GM23338 (cell line): Measurements from ENCODE around the gene IDNK. TPM values are rescaled to one million over a fixed set of nuclear protein-coding genes. Genes with fewer than 3 reads are reported as not detected.

ENCODE experiments used
- ATAC-seq: fragments of 200-7000 bp; cut with Tn5 transposase; 3 replicates; pipeline ENCODE4 v1.9.1; 2020
- DNase-seq: peaks from one replicate; pipeline ENCODE4 v3.0.0-alpha.2; 2015; ENCODE audit warnings: low spot score
- H2AFZ ChIP-seq: fragments of 200-600 bp; sonication (generic); 2 replicates; pipeline ENCODE4 v1.8.0; 2016; ENCODE audit warnings: antibody characterized with exemption, mild to moderate bottlenecking, moderate library complexity
- H3F3A ChIP-seq: fragments of 200-600 bp; sonication (generic); replicated peaks from 2 replicates; pipeline ENCODE4 v1.8.0; 2017; ENCODE audit warnings: antibody characterized with exemption, mixed run types, low read depth
- H3K27ac ChIP-seq: fragments of 200-600 bp; sonication (generic); 2 replicates; pipeline ENCODE4 v1.6.1; 2016; ENCODE audit warnings: low read depth
- H3K27me3 ChIP-seq: fragments of 200-600 bp; sonication (generic); 2 replicates; pipeline ENCODE4 v1.8.0; 2016; ENCODE audit warnings: mild to moderate bottlenecking, mixed run types, moderate library complexity; ENCODE audit not compliant: insufficient read depth
- H3K36me3 ChIP-seq: fragments of 200-600 bp; sonication (generic); 2 replicates; pipeline ENCODE4 v1.8.0; 2016; ENCODE audit warnings: mild to moderate bottlenecking; ENCODE audit not compliant: insufficient read depth
- H3K4me1 ChIP-seq: fragments of 200-600 bp; sonication (generic); 2 replicates; pipeline ENCODE4 v1.8.0; 2016; ENCODE audit warnings: mild to moderate bottlenecking, moderate library complexity; ENCODE audit not compliant: insufficient read depth
- H3K4me2 ChIP-seq: fragments of 200-600 bp; sonication (generic); 2 replicates; pipeline ENCODE4 v1.7.1; 2017; ENCODE audit warnings: mixed run types
- H3K4me3 ChIP-seq: fragments of 200-600 bp; sonication (generic); 2 replicates; pipeline ENCODE4 v1.6.1; 2016; ENCODE audit warnings: mixed run types
- H3K79me2 ChIP-seq: fragments of 200-600 bp; sonication (generic); replicated peaks from 2 replicates; pipeline ENCODE4 v1.8.0; 2017; ENCODE audit warnings: mild to moderate bottlenecking; ENCODE audit not compliant: insufficient read depth
- H3K9me2 ChIP-seq: fragments of 200-600 bp; sonication (generic); 2 replicates; pipeline ENCODE4 v1.8.0; 2017; ENCODE audit not compliant: insufficient read depth
- H4K20me1 ChIP-seq: fragments of 200-600 bp; sonication (generic); replicated peaks from 2 replicates; pipeline ENCODE4 v1.8.0; 2017; ENCODE audit warnings: mild to moderate bottlenecking; ENCODE audit not compliant: insufficient read depth
- H3K27ac Mint-ChIP-seq: 2 replicates; pipeline ENCODE4 v1.8.0; 2020; ENCODE audit warnings: inconsistent platforms, mild to moderate bottlenecking, moderate library complexity, mixed read lengths
- H3K27me3 Mint-ChIP-seq: 3 replicates; pipeline ENCODE4 v1.8.0; 2022; ENCODE audit warnings: low read depth, mild to moderate bottlenecking, moderate library complexity, mixed read lengths, inconsistent platforms; ENCODE audit not compliant: insufficient read depth, poor library complexity
- H3K36me3 Mint-ChIP-seq: 3 replicates; pipeline ENCODE4 v1.8.0; 2021; ENCODE audit warnings: low read depth, mild to moderate bottlenecking, inconsistent platforms, moderate library complexity, mixed read lengths
- H3K4me1 Mint-ChIP-seq: 3 replicates; pipeline ENCODE4 v1.8.0; 2020; ENCODE audit warnings: mild to moderate bottlenecking, inconsistent platforms, mixed read lengths
- H3K4me3 Mint-ChIP-seq: 3 replicates; pipeline ENCODE4 v1.8.0; 2021; ENCODE audit warnings: moderate library complexity, mild to moderate bottlenecking, inconsistent platforms, mixed read lengths
- H3K9me3 Mint-ChIP-seq: 3 replicates; pipeline ENCODE4 v1.8.0; 2020; ENCODE audit warnings: moderate library complexity, mild to moderate bottlenecking, inconsistent platforms, mixed read lengths
- CREB1 ChIP-seq: fragments of 250-450 bp; sonication (Bioruptor Pico); IDR thresholded peaks from 2 replicates; pipeline ENCODE4 v1.5.0; 2020; ENCODE audit warnings: low read depth, mild to moderate bottlenecking, moderate library complexity
- CTCF ChIP-seq, 2 experiments: fragments of 200-600 bp in 1 of 2; sonication (generic) in 1 of 2; conservative IDR thresholded peaks; 2 replicates each; pipeline versions ENCODE4 v1.5.1 to v1.6.1; 2016 to 2017; ENCODE audit warnings: antibody characterized with exemption in 2 of 2, low read depth in 2 of 2, mild to moderate bottlenecking in 2 of 2, moderate library complexity in 1 of 2
- ETS1 ChIP-seq: IDR thresholded peaks from 2 replicates; pipeline ENCODE4 v1.6.1; 2016; ENCODE audit warnings: antibody characterized with exemption
- EZH2 ChIP-seq: fragments of 200-600 bp; sonication (generic); IDR thresholded peaks from one replicate; pipeline ENCODE4 v1.8.0; 2017; ENCODE audit warnings: antibody characterized with exemption, mild to moderate bottlenecking, low read depth; ENCODE audit not compliant: unreplicated experiment
- EZH2phosphoT487 ChIP-seq: fragments of 200-600 bp; sonication (generic); IDR thresholded peaks from one replicate; pipeline ENCODE4 v1.8.1; 2018; ENCODE audit warnings: antibody characterized with exemption; ENCODE audit not compliant: unreplicated experiment
- JUNB ChIP-seq: IDR thresholded peaks from one replicate; pipeline ENCODE4 v1.6.1; 2016; ENCODE audit warnings: antibody characterized with exemption; ENCODE audit not compliant: unreplicated experiment
- NANOG ChIP-seq: IDR thresholded peaks from 2 replicates; pipeline ENCODE4 v1.6.1; 2016; ENCODE audit warnings: antibody characterized with exemption, borderline replicate concordance
- POLR2AphosphoS5 ChIP-seq: IDR thresholded peaks from 2 replicates; pipeline ENCODE4 v1.6.1; 2016; ENCODE audit warnings: antibody characterized with exemption, low read depth
- REST ChIP-seq: IDR thresholded peaks from one replicate; pipeline ENCODE4 v1.6.1; 2018; ENCODE audit warnings: antibody characterized with exemption; ENCODE audit not compliant: unreplicated experiment
- STAT1 ChIP-seq: IDR thresholded peaks from one replicate; pipeline ENCODE4 v1.6.1; 2016; ENCODE audit warnings: antibody characterized with exemption; ENCODE audit not compliant: unreplicated experiment
- ZNF114 ChIP-seq: fragments of 250-450 bp; sonication (Bioruptor Pico); IDR thresholded peaks from 2 replicates; pipeline ENCODE4 v1.5.0; 2020; ENCODE audit warnings: mild to moderate bottlenecking, moderate library complexity
- ZNF331 ChIP-seq: fragments of 250-450 bp; sonication (Bioruptor Pico); IDR thresholded peaks from 2 replicates; pipeline ENCODE4 v1.5.0; 2020; ENCODE audit warnings: low read depth, mild to moderate bottlenecking, moderate library complexity
- ZNF462 ChIP-seq: fragments of 250-450 bp; sonication (Bioruptor Pico); IDR thresholded peaks from 2 replicates; pipeline ENCODE4 v1.5.0; 2020; ENCODE audit warnings: mild to moderate bottlenecking, moderate library complexity
- polyA plus RNA-seq: library from polyadenylated mRNA; unstranded; fragments of >200 nt; fragmentation: Nextera tagmentation; extraction: Ambion mirVana; gene quantifications from 2 replicates; pipeline ENCODE4 v1.2.1, GENCODE V29; 2016
- total RNA-seq: library from RNA; depleted of rRNA; stranded (reverse); fragments of >200 nt; shearing (Covaris generic); gene quantifications from 2 replicates; pipeline ENCODE4 v1.2.3, GENCODE V29; 2014

The IDNK gene
- total and polyA plus RNA-seq, 2 experiments from 2014 or later: 0.21 to 0.94 TPM

- Histone ChIP-seq H4K20me1 (peaks cover 4% of the 10 kb centered on the region; the same call in 1 of the 2 replicates), H3K4me3 (no peak overlapping the region), H2AFZ (no peak overlapping the region), H3K4me1 (no peaks in the 10 kb centered on the region), H3K36me3 (peaks cover 9% of the 10 kb centered on the region), H3K4me2 (no peak overlapping the region), H3K27ac (no peak overlapping the region), H3K9me2 (no peaks in the 10 kb centered on the region), H3K27me3 (no peaks in the 10 kb centered on the region), H3K79me2 (peaks cover 29% of the 10 kb centered on the region; the same call in 1 of the 2 replicates), H3F3A (no peaks in the 10 kb centered on the region)
- Mint-ChIP-seq H3K36me3 (peaks cover 50% of the 10 kb centered on the region; the same call in 2 of the 3 replicates), H3K27me3 (no peaks in the 10 kb centered on the region), H3K4me1 (no peaks in the 10 kb centered on the region), H3K9me3 (no peaks in the 10 kb centered on the region; the same call in 2 of the 3 replicates), H3K27ac (no peak overlapping the region), H3K4me3 (no peak overlapping the region)
- TF ChIP-seq EZH2 (no peak), ZNF331 (CRISPR knock-in tag) (no peak), ETS1 (no peak), EZH2phosphoT487 (no peak), NANOG (no peak), CREB1 (CRISPR knock-in tag) (no peak), CTCF (conservative IDR thresholded peaks at IDR 0.05; ENCODE audit: low read depth in 2 of 2) (no peak), STAT1 (no peak), REST (no peak), JUNB (no peak), ZNF462 (CRISPR knock-in tag) (no peak), ZNF114 (CRISPR knock-in tag) (no peak), POLR2AphosphoS5 (no peak)
- ATAC-seq (no peak), DNase-seq (no peak)
These were observed 46.1 kb downstream of the IDNK start for GRCh38 chr9:83669067-83669466.
